Measurements from ENCODE around the gene ANKRD9. TPM values are rescaled to one million over a fixed set of nuclear protein-coding genes. Genes with fewer than 3 reads are reported as not detected.

ANKRD9 gene
- polyA plus RNA-seq, 1 donor from 2014 or later, result 1.5 TPM

DNA sequence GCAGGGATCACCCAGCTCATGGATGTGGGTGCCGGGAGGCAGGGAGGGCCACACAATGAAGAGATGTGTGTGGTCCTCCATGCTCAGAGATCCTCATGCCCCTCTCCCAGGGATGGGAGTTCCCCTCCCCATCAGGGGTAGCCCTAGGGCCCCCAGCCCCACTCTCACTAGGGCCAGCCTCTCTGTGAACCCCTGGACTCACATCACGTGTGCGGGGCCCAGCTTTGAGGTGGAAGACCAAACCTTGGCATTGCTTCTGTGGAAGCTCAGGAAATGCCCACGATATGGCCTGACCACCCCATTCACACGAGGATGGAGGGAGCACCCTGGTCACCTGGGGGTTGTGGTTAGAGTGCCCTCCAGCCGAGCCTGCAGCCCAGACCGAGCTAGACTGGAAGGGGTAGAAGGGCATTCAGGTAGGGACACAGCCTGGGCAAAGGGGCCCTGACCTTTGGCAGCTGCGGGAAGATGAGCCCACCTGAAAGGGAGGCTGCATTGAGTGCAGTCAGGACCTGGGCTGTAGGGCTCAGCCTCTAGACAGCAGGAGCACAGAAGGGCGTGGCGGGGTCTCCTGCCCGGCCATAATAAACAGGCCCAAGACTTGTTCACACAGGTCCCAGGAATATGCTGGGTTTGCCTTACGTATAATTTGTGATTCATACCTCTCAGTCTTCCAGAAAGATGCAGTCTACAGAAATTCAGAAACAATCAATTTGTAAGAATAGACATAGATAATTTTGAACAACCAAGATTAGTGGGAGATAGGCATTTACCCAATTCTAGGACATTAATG is 48.1 kb upstream of the ANKRD9 start:
- H3K27me3 ChIP-seq (ENCODE audit: insufficient read depth, low read depth, low read length), result peaks cover 12% of the 10 kb centered on the region
- no peaks in the 10 kb centered on the region for H4K20me1 ChIP-seq (ENCODE audit: insufficient read depth)
- no peaks in the 10 kb centered on the region for H3K36me3 ChIP-seq (ENCODE audit: insufficient read depth, low read length)
- TF ChIP-seq POLR2AphosphoS5 (IDR thresholded peaks at IDR 0.05), result no peak
- no peak for TF ChIP-seq RAD21 (conservative IDR thresholded peaks at IDR 0.05)
- TF ChIP-seq, protein P1, sequence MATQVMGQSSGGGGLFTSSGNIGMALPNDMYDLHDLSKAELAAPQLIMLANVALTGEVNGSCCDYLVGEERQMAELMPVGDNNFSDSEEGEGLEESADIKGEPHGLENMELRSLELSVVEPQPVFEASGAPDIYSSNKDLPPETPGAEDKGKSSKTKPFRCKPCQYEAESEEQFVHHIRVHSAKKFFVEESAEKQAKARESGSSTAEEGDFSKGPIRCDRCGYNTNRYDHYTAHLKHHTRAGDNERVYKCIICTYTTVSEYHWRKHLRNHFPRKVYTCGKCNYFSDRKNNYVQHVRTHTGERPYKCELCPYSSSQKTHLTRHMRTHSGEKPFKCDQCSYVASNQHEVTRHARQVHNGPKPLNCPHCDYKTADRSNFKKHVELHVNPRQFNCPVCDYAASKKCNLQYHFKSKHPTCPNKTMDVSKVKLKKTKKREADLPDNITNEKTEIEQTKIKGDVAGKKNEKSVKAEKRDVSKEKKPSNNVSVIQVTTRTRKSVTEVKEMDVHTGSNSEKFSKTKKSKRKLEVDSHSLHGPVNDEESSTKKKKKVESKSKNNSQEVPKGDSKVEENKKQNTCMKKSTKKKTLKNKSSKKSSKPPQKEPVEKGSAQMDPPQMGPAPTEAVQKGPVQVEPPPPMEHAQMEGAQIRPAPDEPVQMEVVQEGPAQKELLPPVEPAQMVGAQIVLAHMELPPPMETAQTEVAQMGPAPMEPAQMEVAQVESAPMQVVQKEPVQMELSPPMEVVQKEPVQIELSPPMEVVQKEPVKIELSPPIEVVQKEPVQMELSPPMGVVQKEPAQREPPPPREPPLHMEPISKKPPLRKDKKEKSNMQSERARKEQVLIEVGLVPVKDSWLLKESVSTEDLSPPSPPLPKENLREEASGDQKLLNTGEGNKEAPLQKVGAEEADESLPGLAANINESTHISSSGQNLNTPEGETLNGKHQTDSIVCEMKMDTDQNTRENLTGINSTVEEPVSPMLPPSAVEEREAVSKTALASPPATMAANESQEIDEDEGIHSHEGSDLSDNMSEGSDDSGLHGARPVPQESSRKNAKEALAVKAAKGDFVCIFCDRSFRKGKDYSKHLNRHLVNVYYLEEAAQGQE (IDR thresholded peaks at IDR 0.05; ENCODE audit: borderline replicate concordance), result no peak
- no peak for TF ChIP-seq EZH2 (IDR thresholded peaks at IDR 0.05; ENCODE audit: borderline replicate concordance, insufficient read depth, low read length, poor library complexity, severe bottlenecking)
- TF ChIP-seq EP300 (conservative IDR thresholded peaks at IDR 0.05; ENCODE audit: poor library complexity, severe bottlenecking), result no peak
- no peak for TF ChIP-seq MXI1 (conservative IDR thresholded peaks at IDR 0.05; ENCODE audit: poor library complexity, severe bottlenecking)
- no peak for TF ChIP-seq SMC3 (conservative IDR thresholded peaks at IDR 0.05; ENCODE audit: poor library complexity)
- no peak for TF ChIP-seq TAF1 (IDR thresholded peaks at IDR 0.05; ENCODE audit: low read depth)
- TF ChIP-seq, protein P2, sequence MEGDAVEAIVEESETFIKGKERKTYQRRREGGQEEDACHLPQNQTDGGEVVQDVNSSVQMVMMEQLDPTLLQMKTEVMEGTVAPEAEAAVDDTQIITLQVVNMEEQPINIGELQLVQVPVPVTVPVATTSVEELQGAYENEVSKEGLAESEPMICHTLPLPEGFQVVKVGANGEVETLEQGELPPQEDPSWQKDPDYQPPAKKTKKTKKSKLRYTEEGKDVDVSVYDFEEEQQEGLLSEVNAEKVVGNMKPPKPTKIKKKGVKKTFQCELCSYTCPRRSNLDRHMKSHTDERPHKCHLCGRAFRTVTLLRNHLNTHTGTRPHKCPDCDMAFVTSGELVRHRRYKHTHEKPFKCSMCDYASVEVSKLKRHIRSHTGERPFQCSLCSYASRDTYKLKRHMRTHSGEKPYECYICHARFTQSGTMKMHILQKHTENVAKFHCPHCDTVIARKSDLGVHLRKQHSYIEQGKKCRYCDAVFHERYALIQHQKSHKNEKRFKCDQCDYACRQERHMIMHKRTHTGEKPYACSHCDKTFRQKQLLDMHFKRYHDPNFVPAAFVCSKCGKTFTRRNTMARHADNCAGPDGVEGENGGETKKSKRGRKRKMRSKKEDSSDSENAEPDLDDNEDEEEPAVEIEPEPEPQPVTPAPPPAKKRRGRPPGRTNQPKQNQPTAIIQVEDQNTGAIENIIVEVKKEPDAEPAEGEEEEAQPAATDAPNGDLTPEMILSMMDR (IDR thresholded peaks at IDR 0.05; ENCODE audit: poor library complexity, severe bottlenecking), result no peak
- H3K9me3 ChIP-seq (ENCODE audit: low read length), result no peaks in the 10 kb centered on the region
- H3K9ac ChIP-seq (ENCODE audit: low read length), result no peak overlapping the region
- no peaks in the 10 kb centered on the region for H3F3A ChIP-seq (ENCODE audit: insufficient read depth, low read length, poor library complexity, severe bottlenecking)
- H3K27ac ChIP-seq (ENCODE audit: low read length), result no peak overlapping the region
- no peak overlapping the region for H3K4me3 ChIP-seq (ENCODE audit: low read length)
- H2AFZ ChIP-seq (ENCODE audit: low read depth, low read length), result no peak overlapping the region
- no peaks in the 10 kb centered on the region for H3K9me2 ChIP-seq (ENCODE audit: insufficient read depth, low read length)
- H3K4me2 ChIP-seq (ENCODE audit: low read length), result no peak overlapping the region
- H3K79me2 ChIP-seq (replicated peaks; ENCODE audit: insufficient read depth, low read length), result no peaks in the 10 kb centered on the region

DNA sequence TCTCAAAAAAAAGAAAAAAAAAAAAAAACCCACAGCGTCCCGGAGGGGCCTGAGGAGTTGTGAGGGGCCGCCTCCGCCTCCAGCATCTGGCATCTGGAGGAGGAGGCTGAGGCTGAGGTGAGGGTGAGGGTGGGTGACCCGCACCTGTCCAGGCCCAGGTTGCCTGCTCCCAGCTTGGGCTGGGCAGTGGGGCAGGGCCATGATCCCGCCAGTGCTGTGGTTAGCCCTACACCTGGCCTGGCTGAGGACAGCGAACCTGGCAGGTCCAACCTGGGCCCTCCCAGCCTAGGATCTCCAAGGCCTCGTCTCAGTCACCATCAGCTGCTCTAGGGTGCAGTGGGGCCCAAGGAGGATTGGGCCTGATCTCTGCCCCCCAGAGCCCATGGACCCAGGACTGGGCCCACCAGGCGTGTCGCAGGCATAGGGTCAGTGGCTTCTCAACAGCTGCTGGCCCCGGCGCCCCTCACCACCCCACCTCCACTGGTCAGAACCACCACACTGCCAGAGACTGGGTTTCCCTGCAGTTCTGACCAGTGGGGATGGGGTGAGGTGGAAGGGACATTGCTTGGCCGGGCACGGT is 46.6 kb upstream of the ANKRD9 start:
- no peaks in the 10 kb centered on the region for H3K9me3 ChIP-seq (ENCODE audit: low read length)
- H3F3A ChIP-seq (ENCODE audit: insufficient read depth, low read length, poor library complexity, severe bottlenecking), result no peaks in the 10 kb centered on the region
- peaks cover 12% of the 10 kb centered on the region for H3K27me3 ChIP-seq (ENCODE audit: insufficient read depth, low read depth, low read length)
- TF ChIP-seq MXI1 (conservative IDR thresholded peaks at IDR 0.05; ENCODE audit: poor library complexity, severe bottlenecking) (no peak), TAF1 (IDR thresholded peaks at IDR 0.05; ENCODE audit: low read depth) (no peak), SMC3 (conservative IDR thresholded peaks at IDR 0.05; ENCODE audit: poor library complexity) (no peak), EZH2 (IDR thresholded peaks at IDR 0.05; ENCODE audit: borderline replicate concordance, insufficient read depth, low read length, poor library complexity, severe bottlenecking) (no peak), RAD21 (conservative IDR thresholded peaks at IDR 0.05) (no peak), POLR2AphosphoS5 (IDR thresholded peaks at IDR 0.05) (no peak), EP300 (conservative IDR thresholded peaks at IDR 0.05; ENCODE audit: poor library complexity, severe bottlenecking) (no peak)
- TF ChIP-seq, protein P1 (IDR thresholded peaks at IDR 0.05; ENCODE audit: borderline replicate concordance), result no peak
- TF ChIP-seq, protein P2 (IDR thresholded peaks at IDR 0.05; ENCODE audit: poor library complexity, severe bottlenecking), result no peak
- no peak overlapping the region for H2AFZ ChIP-seq (ENCODE audit: low read depth, low read length)
- no peaks in the 10 kb centered on the region for H3K36me3 ChIP-seq (ENCODE audit: insufficient read depth, low read length)
- H3K79me2 ChIP-seq (replicated peaks; ENCODE audit: insufficient read depth, low read length), result no peaks in the 10 kb centered on the region
- no peak overlapping the region for H3K4me2 ChIP-seq (ENCODE audit: low read length)
- H3K4me3 ChIP-seq (ENCODE audit: low read length), result no peak overlapping the region
- H3K27ac ChIP-seq (ENCODE audit: low read length), result no peak overlapping the region
- no peak overlapping the region for H3K9ac ChIP-seq (ENCODE audit: low read length)
- H4K20me1 ChIP-seq (ENCODE audit: insufficient read depth), result no peaks in the 10 kb centered on the region
- H3K9me2 ChIP-seq (ENCODE audit: insufficient read depth, low read length), result no peaks in the 10 kb centered on the region

Measured in neural cell (in vitro differentiated cells).